Ovary (tissue), 3 donors: Measurements from ENCODE around the gene SCUBE2.

Experiments used
- CTCF ChIP-seq, 3 donors: fragments of 450-650 bp in 2 of 3; fragments of 200-600 bp in 1 of 3; IDR thresholded peaks; one replicate each; pipeline versions ENCODE4 v1.5.1 to v1.8.0; 2016 to 2022; ENCODE audit warnings: antibody characterized with exemption in 3 of 3, mild to moderate bottlenecking in 1 of 3
- EP300 ChIP-seq: sonication (generic); formaldehyde crosslinking; IDR thresholded peaks from one replicate; pipeline ENCODE4 v1.6.1; 2017; ENCODE audit warnings: antibody characterized with exemption
- POLR2A ChIP-seq: fragments of 450-650 bp; IDR thresholded peaks from one replicate; pipeline ENCODE4 v1.6.1; 2017; ENCODE audit warnings: antibody characterized with exemption, mild to moderate bottlenecking, moderate library complexity
- donor health status: DM: no; HTN: no; CAD: no.

GRCh38 chr11:9002920-9003572 is 88.4 kb downstream of the SCUBE2 start:
- TF ChIP-seq CTCF (IDR thresholded peaks at IDR 0.05) (no peak), POLR2A (no peak), EP300 (no peak)
